GM10248 (cell line): ENCODE results near the gene F5.
A peak's percentile ranks its signal among the peaks of the same experiment; 100 is the strongest.

ENCODE experiments used
- CTCF ChIA-PET: fragments of 300-600 bp; sonication (Branson Sonifier 250); formaldehyde crosslinking; extraction: SDS; loops from one replicate; lab custom pipeline; 2021; ENCODE audit warnings: antibody characterized with exemption; lab: Yijun Ruan, JAX
- POLR2A ChIA-PET: fragments of 350-650 bp; sonication (Branson Sonifier 250); formaldehyde crosslinking; extraction: SDS; loops from one replicate; lab custom pipeline; 2020; ENCODE audit warnings: antibody characterized with exemption; lab: Yijun Ruan, JAX
- DNase-seq: peaks from one replicate; pipeline ENCODE4 v3.0.0; 2012; ENCODE audit errors: extremely low spot score
- TF ChIP-seq, protein P1 (sequence below): IDR thresholded peaks from 2 replicates; pipeline ENCODE4 v1.5.1; 2012; ENCODE audit warnings: mild to moderate bottlenecking, low read depth; ENCODE audit errors: extremely low read depth, missing control alignments, control extremely low read depth

F5 gene

DNA sequence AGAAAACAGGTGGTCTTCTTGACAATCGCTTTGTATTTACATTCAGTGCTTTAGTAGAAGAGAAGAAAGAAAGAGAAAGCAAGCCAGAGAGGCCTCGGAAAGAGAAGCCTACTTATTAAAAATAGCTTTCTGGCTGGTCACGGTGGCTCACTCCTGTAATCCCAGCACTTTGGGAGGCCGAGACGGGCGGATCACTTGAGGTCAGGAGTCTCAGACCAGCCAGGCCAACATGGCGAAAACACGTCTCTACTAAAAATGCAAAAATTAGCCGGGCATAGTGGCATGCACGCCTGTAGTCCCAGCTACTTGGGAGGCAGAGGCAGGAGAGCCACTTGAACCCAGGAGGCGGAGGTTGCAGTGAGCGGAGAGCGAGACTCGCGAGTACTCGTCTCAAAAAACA, 98.7 kb downstream of the F5 start:
- no peak for DNase-seq
- TF ChIP-seq, protein P1, sequence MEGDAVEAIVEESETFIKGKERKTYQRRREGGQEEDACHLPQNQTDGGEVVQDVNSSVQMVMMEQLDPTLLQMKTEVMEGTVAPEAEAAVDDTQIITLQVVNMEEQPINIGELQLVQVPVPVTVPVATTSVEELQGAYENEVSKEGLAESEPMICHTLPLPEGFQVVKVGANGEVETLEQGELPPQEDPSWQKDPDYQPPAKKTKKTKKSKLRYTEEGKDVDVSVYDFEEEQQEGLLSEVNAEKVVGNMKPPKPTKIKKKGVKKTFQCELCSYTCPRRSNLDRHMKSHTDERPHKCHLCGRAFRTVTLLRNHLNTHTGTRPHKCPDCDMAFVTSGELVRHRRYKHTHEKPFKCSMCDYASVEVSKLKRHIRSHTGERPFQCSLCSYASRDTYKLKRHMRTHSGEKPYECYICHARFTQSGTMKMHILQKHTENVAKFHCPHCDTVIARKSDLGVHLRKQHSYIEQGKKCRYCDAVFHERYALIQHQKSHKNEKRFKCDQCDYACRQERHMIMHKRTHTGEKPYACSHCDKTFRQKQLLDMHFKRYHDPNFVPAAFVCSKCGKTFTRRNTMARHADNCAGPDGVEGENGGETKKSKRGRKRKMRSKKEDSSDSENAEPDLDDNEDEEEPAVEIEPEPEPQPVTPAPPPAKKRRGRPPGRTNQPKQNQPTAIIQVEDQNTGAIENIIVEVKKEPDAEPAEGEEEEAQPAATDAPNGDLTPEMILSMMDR, result no peak
- ChIA-PET CTCF (interaction anchor here (1.6 kb wide), 1 partner anchor 13 kb away, joined by 3 read pairs; no protein-coding TSS in a partner anchor), POLR2A (no interaction called here)

DNA sequence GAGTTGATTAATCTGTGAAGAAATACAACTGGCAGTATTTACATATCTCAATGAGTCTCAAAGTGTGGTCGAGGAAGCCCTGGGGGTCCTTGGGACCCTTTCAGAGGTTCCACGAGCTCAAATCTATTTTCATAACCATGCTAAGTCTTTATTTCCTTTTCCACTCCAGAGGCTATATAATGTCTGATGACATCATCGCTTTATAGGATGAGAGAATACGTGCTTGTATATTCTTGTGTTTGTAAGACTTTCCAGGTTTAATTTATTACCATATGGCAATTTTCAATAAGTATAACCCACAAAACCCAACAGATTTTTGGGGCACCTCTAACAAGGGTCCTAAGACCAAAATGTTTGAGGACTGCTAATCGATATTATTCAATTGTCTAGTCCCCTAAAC, 99.1 kb downstream of the F5 start:
- TF ChIP-seq, protein P1, result no peak
- DNase-seq, result no peak
- ChIA-PET CTCF (interaction anchor here (1.6 to 1.8 kb wide), 2 partner anchors 13 to 22 kb away, joined by 3 to 4 read pairs; no protein-coding TSS in a partner anchor), POLR2A (no interaction called here)

DNA sequence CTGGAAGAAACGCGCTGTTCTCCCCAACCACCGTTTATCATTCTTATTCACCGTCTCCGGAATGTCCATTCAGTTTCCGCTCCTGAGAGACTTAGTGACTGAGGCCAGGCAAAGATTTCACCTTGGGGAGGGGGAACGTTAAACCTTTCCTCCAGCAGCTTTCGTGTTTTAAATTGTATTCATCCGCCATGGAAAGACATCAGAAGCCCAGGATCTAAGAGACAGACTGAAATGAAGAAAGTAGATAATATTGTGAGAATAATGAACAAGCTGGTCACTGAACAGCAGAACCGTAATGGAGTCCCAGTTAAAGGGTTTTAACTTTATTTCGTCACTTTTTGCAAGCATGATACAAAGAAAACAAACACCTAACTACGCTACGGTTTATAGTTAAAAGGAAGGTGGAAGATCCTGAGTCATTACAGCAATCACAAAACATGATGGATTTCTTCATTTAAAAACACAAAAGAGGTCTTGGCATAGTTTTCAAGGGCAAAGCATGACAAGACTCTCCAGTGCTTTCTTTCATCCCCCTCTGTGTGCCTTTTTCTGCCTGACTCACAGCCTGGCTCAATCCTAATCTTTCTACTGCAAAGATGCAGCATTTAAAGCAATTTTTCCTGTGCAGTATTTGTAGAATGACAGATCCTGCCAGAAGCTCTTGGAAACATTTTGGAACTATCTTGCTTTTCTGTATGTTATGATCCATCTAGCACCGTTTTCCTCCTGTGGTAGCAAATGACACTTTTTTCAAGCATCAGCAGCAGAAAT, 99.8 kb downstream of the F5 start:
- CTCF ChIA-PET, result interaction anchor here (1.2 to 1.8 kb wide), 3 partner anchors 10 to 21 kb away, joined by 3 to 5 read pairs (median 4); no protein-coding TSS in a partner anchor
- no peak for DNase-seq
- POLR2A ChIA-PET, result interaction anchor here (0.7 kb wide), 1 partner anchor 14 kb away, joined by 3 read pairs; no protein-coding TSS in a partner anchor

DNA sequence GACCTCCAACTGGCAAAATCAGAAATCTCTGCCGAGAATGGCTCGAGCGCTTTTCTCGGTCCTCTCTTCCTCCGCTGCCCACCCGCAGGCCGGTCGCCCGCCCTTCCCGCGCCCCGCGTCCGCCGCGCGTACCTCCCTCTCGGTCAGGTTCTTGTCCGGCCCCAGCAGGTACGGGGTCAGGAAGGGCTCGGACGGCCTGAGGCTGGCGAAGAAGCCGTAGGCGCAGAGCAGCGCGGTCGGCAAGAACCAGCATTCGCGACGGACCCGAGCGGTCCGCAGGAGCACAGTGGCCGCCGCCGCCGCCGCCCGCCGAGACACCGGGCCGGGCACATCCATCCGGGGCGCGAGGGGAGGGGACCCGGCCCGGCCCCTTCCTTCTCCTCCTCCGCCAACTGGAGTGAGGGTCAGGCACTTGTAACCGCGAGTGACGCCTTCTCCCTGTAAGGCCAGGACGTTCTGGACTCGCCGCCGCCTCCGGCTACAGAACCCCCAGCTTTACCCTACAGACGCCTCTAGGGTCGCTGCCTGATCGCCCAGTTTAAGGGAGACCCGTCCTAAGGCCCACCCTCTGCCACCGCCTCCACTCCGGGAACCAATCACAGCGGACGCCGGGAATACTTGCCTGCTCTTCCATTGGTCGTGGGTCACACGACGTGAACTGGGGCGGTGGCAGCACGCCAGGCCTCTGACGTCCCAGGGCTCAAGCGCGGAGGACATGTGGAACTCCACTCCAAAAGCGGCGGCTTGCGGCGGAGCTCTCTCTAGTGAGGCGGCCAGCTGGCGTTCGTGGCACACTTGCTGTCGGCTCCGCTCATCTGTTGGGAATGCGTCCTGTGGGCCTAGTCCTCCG, 100.6 kb downstream of the F5 start, which contains the start of gene SLC19A2:
TSS of gene SLC19A2 (minus strand) at position 514 of the 850 bp plus-strand sequence. CDS start at position 336, 178 bp downstream.
- ChIA-PET POLR2A (interaction anchor here (0.7 kb wide), 1 partner anchor 14 kb away, joined by 3 read pairs; no protein-coding TSS in a partner anchor), CTCF (interaction anchor here (1.2 to 1.8 kb wide), 2 partner anchors 10 to 20 kb away, joined by 4 to 5 read pairs; no protein-coding TSS in a partner anchor)
- TF ChIP-seq, protein P1, result no peak
- DNase-seq, result peak; percentile 98

More for the DNA sequence above, 99.8 kb downstream of the F5 start:
- TF ChIP-seq, protein P1, result no peak

DNA sequence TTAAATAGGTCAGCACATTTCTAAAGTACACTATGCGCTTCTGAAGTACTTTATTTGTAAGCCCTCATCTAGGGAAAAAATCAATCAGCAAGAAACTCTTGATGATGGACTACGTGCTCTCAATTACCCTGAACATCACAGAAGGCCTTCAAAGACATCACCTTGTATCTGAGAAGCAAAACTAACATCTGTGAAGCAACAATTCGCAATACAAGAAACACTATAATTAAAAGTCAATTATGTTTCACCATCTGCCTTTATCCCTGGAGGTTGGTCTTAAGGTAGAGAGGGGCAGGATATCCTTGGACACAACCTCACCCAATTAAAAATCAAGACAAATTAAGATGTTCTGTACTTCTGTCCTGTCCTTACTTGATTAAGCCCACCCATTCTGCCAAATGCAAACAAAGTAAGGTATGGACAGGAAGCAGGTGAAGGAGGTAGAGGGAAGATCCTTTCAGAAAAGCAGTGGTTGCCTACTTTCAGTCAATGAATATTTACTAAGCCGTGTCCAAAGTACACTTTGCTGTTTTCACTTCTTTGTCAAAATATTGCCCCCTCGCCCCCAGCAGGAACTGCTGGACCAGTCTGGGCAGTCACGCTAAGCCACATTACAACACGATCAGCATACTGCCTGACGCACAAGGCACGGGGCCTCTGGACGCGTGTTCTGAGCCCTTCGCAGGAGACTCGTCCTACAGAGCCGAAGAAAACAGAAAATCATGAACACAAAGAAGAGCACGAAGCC, 101.4 kb downstream of the F5 start:
- ChIA-PET CTCF (no interaction called here), POLR2A (no interaction called here)
- DNase-seq, result peak; percentile 32
- TF ChIP-seq, protein P1, result no peak
